GM21367 (cell line): ENCODE results near the gene ATE1.
"Not testable (repeated sequence)": the region's sequence is repeated elsewhere in the genome, so short reads cannot be mapped to it uniquely, and the experiment has no call there.

Experiments used
- ATAC-seq: cut with Tn5 transposase; IDR thresholded peaks from one replicate; pipeline ENCODE4 v1.9.1; 2021; ENCODE audit not compliant: unreplicated experiment

The ATE1 gene

GRCh38 chr10:121699703-121700102, 228.1 kb downstream of the ATE1 start:
- not testable (repeated sequence) for ATAC-seq

DNA sequence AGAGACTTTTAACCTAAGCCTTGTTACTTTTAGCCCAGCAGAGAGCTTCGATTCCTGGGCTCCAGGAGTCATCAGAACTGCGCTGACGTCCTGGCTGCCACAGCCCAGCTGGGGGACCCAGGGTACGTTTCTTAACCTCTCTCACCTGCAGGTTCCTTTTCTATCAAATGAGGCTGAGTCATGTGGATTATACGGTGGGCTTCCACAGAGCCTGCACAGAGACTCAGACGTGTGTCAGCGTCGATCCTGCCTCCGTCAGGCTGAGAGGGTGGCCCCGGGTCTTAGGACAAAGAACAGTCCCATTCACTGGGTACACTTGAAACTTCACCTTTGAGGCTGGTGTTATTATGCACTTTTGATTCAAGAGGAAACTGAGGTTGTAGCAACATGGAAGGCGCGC, 228.9 kb downstream of the ATE1 start:
- ATAC-seq, result no peak

DNA sequence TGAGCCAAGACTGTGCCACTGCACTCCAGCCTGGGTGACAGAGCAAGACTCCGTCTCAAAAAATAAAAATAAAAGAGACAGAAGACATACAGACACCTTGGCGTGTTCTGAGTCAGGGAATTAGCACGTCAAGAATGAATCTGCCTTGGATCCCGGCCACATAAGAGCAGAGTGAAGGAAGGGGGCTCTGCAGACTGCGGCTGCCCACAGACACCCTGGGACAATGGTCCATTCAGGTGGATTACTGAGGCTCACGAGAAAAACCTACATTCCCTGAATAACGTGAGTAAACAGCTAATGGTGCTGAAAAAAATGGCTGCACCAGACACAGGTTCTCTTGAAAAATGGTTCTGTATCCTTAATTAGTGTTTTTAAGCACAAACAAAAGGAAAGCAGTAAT, 229.5 kb downstream of the ATE1 start:
- no peak for ATAC-seq

DNA sequence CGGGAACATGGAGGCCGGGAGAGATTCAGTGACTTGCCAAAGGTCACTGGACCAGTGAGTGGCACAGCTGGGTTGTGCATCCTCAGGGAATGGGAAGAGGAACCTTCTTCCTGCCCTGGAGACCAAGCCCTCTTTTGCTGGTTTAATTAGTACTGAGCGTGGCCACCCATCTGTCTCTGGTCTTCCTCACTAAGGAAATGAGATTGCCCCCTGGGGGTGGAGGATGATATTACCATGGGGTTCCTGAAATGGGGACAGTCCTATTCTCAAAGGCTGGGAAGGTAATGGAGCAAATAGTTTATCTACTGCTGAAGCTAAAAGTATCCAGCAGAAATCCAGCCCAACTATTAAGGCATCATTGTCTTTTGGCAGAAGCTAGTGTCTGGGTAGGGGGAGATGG, 231.0 kb downstream of the ATE1 start:
- ATAC-seq, result no peak

- ATAC-seq, result no peak
Measured at GRCh38 chr10:121695731-121696464, 231.9 kb downstream of the ATE1 start.

GRCh38 chr10:121694966-121695643, 232.7 kb downstream of the ATE1 start:
- ATAC-seq, result no peak

DNA sequence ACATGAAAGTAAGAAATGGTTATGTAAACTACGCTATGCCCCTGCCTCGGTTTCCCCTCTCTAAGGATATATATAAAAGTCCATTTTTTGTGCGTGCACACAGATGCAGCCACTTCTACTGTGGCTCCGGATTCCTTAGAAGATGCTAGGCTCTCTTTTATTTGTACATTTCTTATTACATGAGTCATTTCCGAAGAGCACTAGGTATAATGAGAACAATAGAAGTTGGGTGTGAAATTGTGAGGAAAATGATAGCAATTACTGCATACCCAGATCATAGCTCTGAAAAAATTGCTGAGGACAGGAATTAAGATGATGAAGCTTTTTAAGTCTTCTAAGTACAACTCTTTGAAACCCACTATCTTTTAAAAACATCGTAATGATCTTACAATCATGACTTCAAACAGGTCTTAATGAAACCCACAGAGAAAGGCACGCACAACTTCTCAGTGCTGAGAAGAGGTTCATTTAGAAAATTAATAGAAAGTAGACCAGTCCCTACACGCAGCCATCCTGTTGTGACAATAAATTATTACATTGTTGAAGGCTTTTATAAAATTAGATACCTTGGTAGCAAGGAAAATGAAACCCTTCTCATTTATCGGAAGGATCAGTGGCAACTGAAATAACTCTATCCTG, 233.4 kb downstream of the ATE1 start:
- ATAC-seq, result no peak

DNA sequence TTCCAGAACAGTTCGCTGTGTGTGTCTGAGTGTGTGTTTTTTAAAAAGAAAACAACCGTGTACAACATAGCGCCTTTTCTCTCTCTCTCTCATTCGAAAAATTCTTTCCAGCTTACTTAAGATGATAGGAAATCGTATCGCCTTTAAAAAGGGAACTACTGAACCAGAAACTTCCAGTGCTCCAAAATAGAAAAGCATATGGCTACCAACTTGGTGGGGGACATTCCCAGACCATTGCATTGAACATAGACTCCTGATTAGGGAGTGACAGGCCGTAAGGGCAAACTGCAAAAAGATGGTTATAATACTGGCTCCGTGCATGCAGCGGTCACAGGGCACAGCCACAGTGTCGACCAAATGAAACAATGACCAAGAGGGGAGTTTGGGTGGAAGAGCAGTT, 235.2 kb downstream of the ATE1 start:
- ATAC-seq, result no peak

GRCh38 chr10:121690970-121691369, 236.9 kb downstream of the ATE1 start:
- ATAC-seq, result no peak
